RPMI8226 (cell line): ENCODE data around the gene PDLIM1.

ENCODE experiments used
- DNase-seq: peaks from one replicate; pipeline ENCODE4 v3.0.0-alpha.2; 2015

The PDLIM1 gene

GRCh38 chr10:95196046-95196445, 94.8 kb downstream of the PDLIM1 start:
- no peak for DNase-seq

GRCh38 chr10:95193944-95194343, 96.9 kb downstream of the PDLIM1 start, which contains the start of gene ACSM6:
Gene ACSM6, plus strand, starts transcription at chr10:95194238. Its CDS starts 248 bp downstream, at chr10:95194486.
- no peak for DNase-seq

- DNase-seq, result no peak
Measured at GRCh38 chr10:95188593-95188992, 102.2 kb downstream of the PDLIM1 start.

- no peak for DNase-seq
Measured at GRCh38 chr10:95187617-95188016, 103.2 kb downstream of the PDLIM1 start.
